IPS-20b (cell line): ENCODE results near the gene UGT1A10.

Experiments
- H3K27ac ChIP-seq: one replicate; pipeline ENCODE4 v1.5.1; 2013; ENCODE audit warnings: low read length
- H3K27me3 ChIP-seq: 2 replicates; pipeline ENCODE4 v1.6.1; 2013; ENCODE audit warnings: mild to moderate bottlenecking, low read length, inconsistent platforms; ENCODE audit not compliant: insufficient read depth
- H3K36me3 ChIP-seq: 2 replicates; pipeline ENCODE4 v1.6.1; 2013; ENCODE audit warnings: low read depth, mild to moderate bottlenecking, inconsistent platforms, low read length, moderate library complexity; ENCODE audit not compliant: insufficient read depth
- H3K4me1 ChIP-seq: 2 replicates; pipeline ENCODE4 v1.6.1; 2013; ENCODE audit warnings: mild to moderate bottlenecking, control low read depth, inconsistent platforms, low read length, moderate library complexity; ENCODE audit not compliant: insufficient read depth
- H3K4me3 ChIP-seq: 2 replicates; pipeline ENCODE4 v1.5.1; 2013; ENCODE audit warnings: mild to moderate bottlenecking, low read length, inconsistent platforms
- H3K9ac ChIP-seq: 2 replicates; pipeline ENCODE4 v1.6.1; 2013; ENCODE audit warnings: low read depth, mild to moderate bottlenecking, inconsistent platforms, low read length, moderate library complexity
- H3K9me3 ChIP-seq: 2 replicates; pipeline ENCODE4 v1.6.1; 2013; ENCODE audit warnings: mild to moderate bottlenecking, low read depth, low read length, inconsistent platforms; ENCODE audit not compliant: insufficient read depth

Gene UGT1A10

GRCh38 chr2:233816771-233817170 lies 180.5 kb downstream of the UGT1A10 start:
- Histone ChIP-seq H3K36me3 (no peaks in the 10 kb centered on the region), H3K27me3 (no peaks in the 10 kb centered on the region), H3K9me3 (no peaks in the 10 kb centered on the region), H3K4me3 (no peak overlapping the region), H3K9ac (no peak overlapping the region), H3K4me1 (no peaks in the 10 kb centered on the region), H3K27ac (no peak overlapping the region)

- no peaks in the 10 kb centered on the region for H3K27me3 ChIP-seq
- H3K9me3 ChIP-seq, result no peaks in the 10 kb centered on the region
- no peak overlapping the region for H3K4me3 ChIP-seq
- H3K27ac ChIP-seq, result no peak overlapping the region
- no peak overlapping the region for H3K9ac ChIP-seq
- H3K4me1 ChIP-seq, result no peaks in the 10 kb centered on the region
- no peaks in the 10 kb centered on the region for H3K36me3 ChIP-seq
These were observed 181.2 kb downstream of the UGT1A10 start for GRCh38 chr2:233817361-233817911.

GRCh38 chr2:233817995-233818638 lies 181.9 kb downstream of the UGT1A10 start:
- no peaks in the 10 kb centered on the region for H3K9me3 ChIP-seq
- no peaks in the 10 kb centered on the region for H3K27me3 ChIP-seq
- H3K36me3 ChIP-seq, result no peaks in the 10 kb centered on the region
- no peak overlapping the region for H3K27ac ChIP-seq
- H3K4me1 ChIP-seq, result no peaks in the 10 kb centered on the region
- no peak overlapping the region for H3K4me3 ChIP-seq
- H3K9ac ChIP-seq, result no peak overlapping the region

- no peak overlapping the region for H3K9ac ChIP-seq
- H3K27me3 ChIP-seq, result no peaks in the 10 kb centered on the region
- no peak overlapping the region for H3K4me3 ChIP-seq
- H3K27ac ChIP-seq, result no peak overlapping the region
- H3K36me3 ChIP-seq, result no peaks in the 10 kb centered on the region
- H3K9me3 ChIP-seq, result no peaks in the 10 kb centered on the region
- H3K4me1 ChIP-seq, result no peaks in the 10 kb centered on the region
These were observed 182.7 kb downstream of the UGT1A10 start for GRCh38 chr2:233818639-233819621.

- no peaks in the 10 kb centered on the region for H3K27me3 ChIP-seq
- H3K9me3 ChIP-seq, result no peaks in the 10 kb centered on the region
- no peak overlapping the region for H3K9ac ChIP-seq
- H3K27ac ChIP-seq, result no peak overlapping the region
- no peaks in the 10 kb centered on the region for H3K36me3 ChIP-seq
- H3K4me1 ChIP-seq, result no peaks in the 10 kb centered on the region
- no peak overlapping the region for H3K4me3 ChIP-seq
These were observed 183.9 kb downstream of the UGT1A10 start for GRCh38 chr2:233819884-233820773.

- no peak overlapping the region for H3K27ac ChIP-seq
- H3K4me1 ChIP-seq, result no peaks in the 10 kb centered on the region
- H3K4me3 ChIP-seq, result no peak overlapping the region
- no peak overlapping the region for H3K9ac ChIP-seq
- H3K36me3 ChIP-seq, result no peaks in the 10 kb centered on the region
- H3K9me3 ChIP-seq, result no peaks in the 10 kb centered on the region
- no peaks in the 10 kb centered on the region for H3K27me3 ChIP-seq
These were observed 184.5 kb downstream of the UGT1A10 start for GRCh38 chr2:233820774-233821105.

GRCh38 chr2:233821196-233821595 lies 184.9 kb downstream of the UGT1A10 start:
- no peak overlapping the region for H3K27ac ChIP-seq
- H3K4me3 ChIP-seq, result no peak overlapping the region
- no peaks in the 10 kb centered on the region for H3K4me1 ChIP-seq
- no peaks in the 10 kb centered on the region for H3K9me3 ChIP-seq
- no peak overlapping the region for H3K9ac ChIP-seq
- H3K36me3 ChIP-seq, result no peaks in the 10 kb centered on the region
- H3K27me3 ChIP-seq, result no peaks in the 10 kb centered on the region

- H3K9me3 ChIP-seq, result no peaks in the 10 kb centered on the region
- H3K36me3 ChIP-seq, result no peaks in the 10 kb centered on the region
- H3K9ac ChIP-seq, result no peak overlapping the region
- H3K4me1 ChIP-seq, result no peaks in the 10 kb centered on the region
- no peak overlapping the region for H3K4me3 ChIP-seq
- no peaks in the 10 kb centered on the region for H3K27me3 ChIP-seq
- H3K27ac ChIP-seq, result no peak overlapping the region
These were observed 185.5 kb downstream of the UGT1A10 start for GRCh38 chr2:233821709-233822100.

GRCh38 chr2:233822101-233822771 lies 186.0 kb downstream of the UGT1A10 start:
- no peaks in the 10 kb centered on the region for H3K4me1 ChIP-seq
- no peak overlapping the region for H3K4me3 ChIP-seq
- no peaks in the 10 kb centered on the region for H3K9me3 ChIP-seq
- H3K27me3 ChIP-seq, result no peaks in the 10 kb centered on the region
- no peak overlapping the region for H3K9ac ChIP-seq
- H3K36me3 ChIP-seq, result no peaks in the 10 kb centered on the region
- no peak overlapping the region for H3K27ac ChIP-seq
